Measurements from ENCODE around the gene CFAP43.

The CFAP43 gene

DNA sequence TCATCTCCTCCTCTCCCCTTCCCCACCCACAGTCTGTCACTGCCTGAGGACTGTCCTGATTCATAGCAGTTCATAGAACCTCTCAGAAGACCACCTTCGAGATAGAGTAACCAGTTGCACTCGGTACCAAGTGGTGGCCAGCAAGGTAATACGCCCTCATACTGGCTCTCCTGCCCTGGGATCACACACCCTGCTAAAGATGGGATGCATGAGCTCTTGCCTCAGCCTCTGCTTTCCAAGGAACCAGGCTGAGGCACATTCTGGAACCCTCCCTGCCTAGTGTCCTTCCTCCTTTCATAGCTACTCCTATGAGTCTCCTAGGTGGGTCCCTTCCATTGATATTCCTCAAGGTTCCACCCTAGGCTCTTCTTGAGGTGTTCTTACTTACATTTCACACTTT is 15.5 kb downstream of the CFAP43 start:
- TF ChIP-seq OSR1 (CRISPR knock-in tag; IDR thresholded peaks at IDR 0.05) = no peak
- no peak for TF ChIP-seq TCF4 (CRISPR knock-in tag; IDR thresholded peaks at IDR 0.05; ENCODE audit: borderline replicate concordance)
- no peak for TF ChIP-seq ZNF8 (CRISPR knock-in tag; IDR thresholded peaks at IDR 0.05)
- TF ChIP-seq, protein P1, sequence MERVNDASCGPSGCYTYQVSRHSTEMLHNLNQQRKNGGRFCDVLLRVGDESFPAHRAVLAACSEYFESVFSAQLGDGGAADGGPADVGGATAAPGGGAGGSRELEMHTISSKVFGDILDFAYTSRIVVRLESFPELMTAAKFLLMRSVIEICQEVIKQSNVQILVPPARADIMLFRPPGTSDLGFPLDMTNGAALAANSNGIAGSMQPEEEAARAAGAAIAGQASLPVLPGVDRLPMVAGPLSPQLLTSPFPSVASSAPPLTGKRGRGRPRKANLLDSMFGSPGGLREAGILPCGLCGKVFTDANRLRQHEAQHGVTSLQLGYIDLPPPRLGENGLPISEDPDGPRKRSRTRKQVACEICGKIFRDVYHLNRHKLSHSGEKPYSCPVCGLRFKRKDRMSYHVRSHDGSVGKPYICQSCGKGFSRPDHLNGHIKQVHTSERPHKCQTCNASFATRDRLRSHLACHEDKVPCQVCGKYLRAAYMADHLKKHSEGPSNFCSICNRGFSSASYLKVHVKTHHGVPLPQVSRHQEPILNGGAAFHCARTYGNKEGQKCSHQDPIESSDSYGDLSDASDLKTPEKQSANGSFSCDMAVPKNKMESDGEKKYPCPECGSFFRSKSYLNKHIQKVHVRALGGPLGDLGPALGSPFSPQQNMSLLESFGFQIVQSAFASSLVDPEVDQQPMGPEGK (CRISPR knock-in tag; IDR thresholded peaks at IDR 0.05; ENCODE audit: borderline replicate concordance) = no peak
- TF ChIP-seq, protein P2, sequence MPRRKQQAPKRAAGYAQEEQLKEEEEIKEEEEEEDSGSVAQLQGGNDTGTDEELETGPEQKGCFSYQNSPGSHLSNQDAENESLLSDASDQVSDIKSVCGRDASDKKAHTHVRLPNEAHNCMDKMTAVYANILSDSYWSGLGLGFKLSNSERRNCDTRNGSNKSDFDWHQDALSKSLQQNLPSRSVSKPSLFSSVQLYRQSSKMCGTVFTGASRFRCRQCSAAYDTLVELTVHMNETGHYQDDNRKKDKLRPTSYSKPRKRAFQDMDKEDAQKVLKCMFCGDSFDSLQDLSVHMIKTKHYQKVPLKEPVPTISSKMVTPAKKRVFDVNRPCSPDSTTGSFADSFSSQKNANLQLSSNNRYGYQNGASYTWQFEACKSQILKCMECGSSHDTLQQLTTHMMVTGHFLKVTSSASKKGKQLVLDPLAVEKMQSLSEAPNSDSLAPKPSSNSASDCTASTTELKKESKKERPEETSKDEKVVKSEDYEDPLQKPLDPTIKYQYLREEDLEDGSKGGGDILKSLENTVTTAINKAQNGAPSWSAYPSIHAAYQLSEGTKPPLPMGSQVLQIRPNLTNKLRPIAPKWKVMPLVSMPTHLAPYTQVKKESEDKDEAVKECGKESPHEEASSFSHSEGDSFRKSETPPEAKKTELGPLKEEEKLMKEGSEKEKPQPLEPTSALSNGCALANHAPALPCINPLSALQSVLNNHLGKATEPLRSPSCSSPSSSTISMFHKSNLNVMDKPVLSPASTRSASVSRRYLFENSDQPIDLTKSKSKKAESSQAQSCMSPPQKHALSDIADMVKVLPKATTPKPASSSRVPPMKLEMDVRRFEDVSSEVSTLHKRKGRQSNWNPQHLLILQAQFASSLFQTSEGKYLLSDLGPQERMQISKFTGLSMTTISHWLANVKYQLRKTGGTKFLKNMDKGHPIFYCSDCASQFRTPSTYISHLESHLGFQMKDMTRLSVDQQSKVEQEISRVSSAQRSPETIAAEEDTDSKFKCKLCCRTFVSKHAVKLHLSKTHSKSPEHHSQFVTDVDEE (CRISPR knock-in tag; IDR thresholded peaks at IDR 0.05) = no peak
- ATAC-seq = no peak

DNA sequence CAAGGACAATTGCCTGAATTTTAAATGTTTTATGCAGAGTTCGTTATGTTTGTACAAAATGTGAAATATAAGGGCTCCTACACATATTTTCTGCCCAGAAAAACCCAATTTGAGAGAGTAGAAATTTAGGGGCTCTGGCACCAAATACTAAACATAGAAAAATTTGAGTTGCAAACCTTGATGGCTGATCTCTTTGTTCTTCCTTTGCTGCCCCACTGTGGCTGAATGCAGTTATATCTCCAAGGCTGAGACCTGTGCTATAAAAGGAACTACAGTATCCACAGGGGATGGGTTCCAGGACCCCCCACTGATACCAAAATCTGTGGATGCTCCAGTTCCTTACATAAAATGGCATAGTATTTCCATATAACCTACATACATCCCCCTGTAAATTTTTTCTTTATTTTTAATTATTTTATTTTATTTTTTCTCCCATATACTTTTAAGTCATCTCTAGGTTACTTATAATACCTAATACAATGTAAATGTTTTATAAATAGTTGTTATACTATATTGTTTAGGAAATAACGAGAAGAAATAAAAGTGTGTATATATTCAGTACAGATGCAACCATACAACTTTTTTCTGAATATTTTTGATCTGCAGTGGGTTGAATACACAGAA is 22.5 kb downstream of the CFAP43 start:
- TF ChIP-seq TCF4 (CRISPR knock-in tag; IDR thresholded peaks at IDR 0.05; ENCODE audit: borderline replicate concordance) (no peak), ZNF8 (CRISPR knock-in tag; IDR thresholded peaks at IDR 0.05) (no peak), RARB (CRISPR knock-in tag; IDR thresholded peaks at IDR 0.05) (no peak), ZFP3 (CRISPR knock-in tag; IDR thresholded peaks at IDR 0.05) (no peak), ARNTL (CRISPR knock-in tag; IDR thresholded peaks at IDR 0.05; ENCODE audit: borderline replicate concordance, low read depth) (no peak), OSR1 (CRISPR knock-in tag; IDR thresholded peaks at IDR 0.05) (no peak), ZFP30 (CRISPR knock-in tag; IDR thresholded peaks at IDR 0.05) (no peak), ZC3H10 (CRISPR knock-in tag; IDR thresholded peaks at IDR 0.05) (no peak), ISL1 (CRISPR knock-in tag; IDR thresholded peaks at IDR 0.05) (no peak), PPARA (CRISPR knock-in tag; IDR thresholded peaks at IDR 0.05; ENCODE audit: borderline replicate concordance) (no peak)
- TF ChIP-seq, protein P2 (CRISPR knock-in tag; IDR thresholded peaks at IDR 0.05) = no peak
- TF ChIP-seq, protein P3, sequence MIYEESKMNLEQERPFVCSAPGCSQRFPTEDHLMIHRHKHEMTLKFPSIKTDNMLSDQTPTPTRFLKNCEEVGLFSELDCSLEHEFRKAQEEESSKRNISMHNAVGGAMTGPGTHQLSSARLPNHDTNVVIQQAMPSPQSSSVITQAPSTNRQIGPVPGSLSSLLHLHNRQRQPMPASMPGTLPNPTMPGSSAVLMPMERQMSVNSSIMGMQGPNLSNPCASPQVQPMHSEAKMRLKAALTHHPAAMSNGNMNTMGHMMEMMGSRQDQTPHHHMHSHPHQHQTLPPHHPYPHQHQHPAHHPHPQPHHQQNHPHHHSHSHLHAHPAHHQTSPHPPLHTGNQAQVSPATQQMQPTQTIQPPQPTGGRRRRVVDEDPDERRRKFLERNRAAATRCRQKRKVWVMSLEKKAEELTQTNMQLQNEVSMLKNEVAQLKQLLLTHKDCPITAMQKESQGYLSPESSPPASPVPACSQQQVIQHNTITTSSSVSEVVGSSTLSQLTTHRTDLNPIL (CRISPR knock-in tag; IDR thresholded peaks at IDR 0.05; ENCODE audit: low read depth) = no peak
- TF ChIP-seq, protein P4, sequence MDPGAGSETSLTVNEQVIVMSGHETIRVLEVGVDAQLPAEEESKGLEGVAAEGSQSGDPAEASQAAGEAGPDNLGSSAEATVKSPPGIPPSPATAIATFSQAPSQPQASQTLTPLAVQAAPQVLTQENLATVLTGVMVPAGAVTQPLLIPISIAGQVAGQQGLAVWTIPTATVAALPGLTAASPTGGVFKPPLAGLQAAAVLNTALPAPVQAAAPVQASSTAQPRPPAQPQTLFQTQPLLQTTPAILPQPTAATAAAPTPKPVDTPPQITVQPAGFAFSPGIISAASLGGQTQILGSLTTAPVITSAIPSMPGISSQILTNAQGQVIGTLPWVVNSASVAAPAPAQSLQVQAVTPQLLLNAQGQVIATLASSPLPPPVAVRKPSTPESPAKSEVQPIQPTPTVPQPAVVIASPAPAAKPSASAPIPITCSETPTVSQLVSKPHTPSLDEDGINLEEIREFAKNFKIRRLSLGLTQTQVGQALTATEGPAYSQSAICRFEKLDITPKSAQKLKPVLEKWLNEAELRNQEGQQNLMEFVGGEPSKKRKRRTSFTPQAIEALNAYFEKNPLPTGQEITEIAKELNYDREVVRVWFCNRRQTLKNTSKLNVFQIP (CRISPR knock-in tag; IDR thresholded peaks at IDR 0.05; ENCODE audit: borderline replicate concordance, low read depth) = no peak
- ATAC-seq = peak; percentile 86

DNA sequence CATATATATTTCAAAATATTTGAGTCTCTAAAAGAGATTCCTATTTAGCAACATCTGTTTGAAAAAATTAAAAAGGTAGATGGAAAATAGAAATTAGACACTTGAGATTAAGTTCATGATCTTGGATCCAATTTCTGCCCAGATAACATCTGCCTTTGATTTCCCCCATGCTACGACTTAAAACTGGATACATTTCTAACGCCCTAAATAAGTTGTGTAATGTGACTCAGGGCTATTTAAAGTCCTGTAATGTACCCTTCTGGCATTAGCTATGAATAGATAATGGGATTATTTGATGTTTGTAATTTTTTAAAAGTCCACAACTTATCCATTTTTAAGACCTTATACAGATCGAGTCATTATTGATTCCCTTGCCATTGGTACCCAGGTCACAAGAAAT is 23.4 kb downstream of the CFAP43 start:
- ATAC-seq = no peak
- TF ChIP-seq, protein P2 (CRISPR knock-in tag; IDR thresholded peaks at IDR 0.05) = no peak
- no peak for TF ChIP-seq ARNTL (CRISPR knock-in tag; IDR thresholded peaks at IDR 0.05; ENCODE audit: borderline replicate concordance, low read depth)
- no peak for TF ChIP-seq ESRRG (CRISPR knock-in tag; IDR thresholded peaks at IDR 0.05)
- no peak for TF ChIP-seq TOX (CRISPR knock-in tag; IDR thresholded peaks at IDR 0.05; ENCODE audit: borderline replicate concordance)
- no peak for TF ChIP-seq CSDC2 (CRISPR knock-in tag; IDR thresholded peaks at IDR 0.05)
- TF ChIP-seq PPARA (CRISPR knock-in tag; IDR thresholded peaks at IDR 0.05; ENCODE audit: borderline replicate concordance) = no peak
- TF ChIP-seq TCF4 (CRISPR knock-in tag; IDR thresholded peaks at IDR 0.05; ENCODE audit: borderline replicate concordance) = no peak
- TF ChIP-seq SNAI2 (CRISPR knock-in tag; IDR thresholded peaks at IDR 0.05) = no peak
- no peak for TF ChIP-seq ZNF8 (CRISPR knock-in tag; IDR thresholded peaks at IDR 0.05)
- TF ChIP-seq ZNF70 (CRISPR knock-in tag; IDR thresholded peaks at IDR 0.05) = no peak
- TF ChIP-seq ISL1 (CRISPR knock-in tag; IDR thresholded peaks at IDR 0.05) = no peak
- no peak for TF ChIP-seq ZC3H10 (CRISPR knock-in tag; IDR thresholded peaks at IDR 0.05)
- TF ChIP-seq ZFP30 (CRISPR knock-in tag; IDR thresholded peaks at IDR 0.05) = no peak
- TF ChIP-seq, protein P5, sequence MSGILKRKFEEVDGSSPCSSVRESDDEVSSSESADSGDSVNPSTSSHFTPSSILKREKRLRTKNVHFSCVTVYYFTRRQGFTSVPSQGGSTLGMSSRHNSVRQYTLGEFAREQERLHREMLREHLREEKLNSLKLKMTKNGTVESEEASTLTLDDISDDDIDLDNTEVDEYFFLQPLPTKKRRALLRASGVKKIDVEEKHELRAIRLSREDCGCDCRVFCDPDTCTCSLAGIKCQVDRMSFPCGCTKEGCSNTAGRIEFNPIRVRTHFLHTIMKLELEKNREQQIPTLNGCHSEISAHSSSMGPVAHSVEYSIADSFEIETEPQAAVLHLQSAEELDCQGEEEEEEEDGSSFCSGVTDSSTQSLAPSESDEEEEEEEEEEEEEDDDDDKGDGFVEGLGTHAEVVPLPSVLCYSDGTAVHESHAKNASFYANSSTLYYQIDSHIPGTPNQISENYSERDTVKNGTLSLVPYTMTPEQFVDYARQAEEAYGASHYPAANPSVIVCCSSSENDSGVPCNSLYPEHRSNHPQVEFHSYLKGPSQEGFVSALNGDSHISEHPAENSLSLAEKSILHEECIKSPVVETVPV (CRISPR knock-in tag; IDR thresholded peaks at IDR 0.05) = no peak
- TF ChIP-seq GLIS3 (CRISPR knock-in tag; IDR thresholded peaks at IDR 0.05) = no peak
- TF ChIP-seq ZFP3 (CRISPR knock-in tag; IDR thresholded peaks at IDR 0.05) = no peak
